Neuronal stem cell (in vitro differentiated cells): ENCODE data around the gene EIF4G3.

Source experiments
- DNase-seq: peaks from one replicate; pipeline ENCODE4 v3.0.0-alpha.2; 2013; ENCODE audit warnings: low spot score
- H2AFZ ChIP-seq: one replicate; pipeline ENCODE4 v1.6.1; 2013; ENCODE audit warnings: mild to moderate bottlenecking, low read length, inconsistent platforms
- H2AK5ac ChIP-seq: 2 replicates; pipeline ENCODE4 v1.6.1; 2013; ENCODE audit warnings: low read depth, mild to moderate bottlenecking, inconsistent platforms, low read length, moderate library complexity, mixed read lengths
- H2BK120ac ChIP-seq: 2 replicates; pipeline ENCODE4 v1.6.1; 2013; ENCODE audit warnings: low read depth, mild to moderate bottlenecking, inconsistent platforms, low read length, moderate library complexity, mixed read lengths
- H2BK12ac ChIP-seq: one replicate; pipeline ENCODE4 v1.6.1; 2013; ENCODE audit warnings: low read length, inconsistent platforms
- H2BK15ac ChIP-seq: 2 replicates; pipeline ENCODE4 v1.6.1; 2013; ENCODE audit warnings: mild to moderate bottlenecking, low read length, inconsistent platforms, mixed read lengths
- H2BK5ac ChIP-seq: one replicate; pipeline ENCODE4 v1.6.1; 2013; ENCODE audit warnings: inconsistent platforms, mild to moderate bottlenecking, low read length, moderate library complexity
- H3K14ac ChIP-seq: one replicate; pipeline ENCODE4 v1.6.1; 2013; ENCODE audit warnings: low read length, inconsistent platforms
- H3K18ac ChIP-seq: 2 replicates; pipeline ENCODE4 v1.6.1; 2013; ENCODE audit warnings: low read length, inconsistent platforms
- H3K23ac ChIP-seq: 2 replicates; pipeline ENCODE4 v1.6.1; 2013; ENCODE audit warnings: low read depth, mild to moderate bottlenecking, mixed read lengths, low read length, inconsistent platforms; ENCODE audit not compliant: poor library complexity
- H3K27ac ChIP-seq: replicated peaks from 3 replicates; pipeline ENCODE4 v1.5.1; 2013; ENCODE audit warnings: low read length, inconsistent platforms
- H3K27me3 ChIP-seq, 3 experiments: 2 replicates each; pipeline ENCODE4 v1.6.1; 2013; ENCODE audit warnings: low read length in 3 of 3, mild to moderate bottlenecking in 2 of 3, inconsistent platforms in 1 of 3, low read depth in 1 of 3, mixed read lengths in 1 of 3, moderate library complexity in 1 of 3; ENCODE audit not compliant: control insufficient read depth in 3 of 3, insufficient read depth in 3 of 3
- H3K36me3 ChIP-seq, 2 donors: replicated peaks in 1 of 2; 2 replicates each; pipeline ENCODE4 v1.6.1; 2013; ENCODE audit warnings: low read length in 2 of 2; ENCODE audit not compliant: control insufficient read depth in 2 of 2, insufficient read depth in 2 of 2
- H3K4ac ChIP-seq: 2 replicates; pipeline ENCODE4 v1.6.1; 2013; ENCODE audit warnings: inconsistent platforms, mild to moderate bottlenecking, low read length, moderate library complexity
- H3K4me1 ChIP-seq, 2 donors: 1 replicate in 1 of 2; 2 replicates in 1 of 2; pipeline ENCODE4 v1.6.1; 2013; ENCODE audit warnings: low read length in 2 of 2, low read depth in 1 of 2; ENCODE audit not compliant: control insufficient read depth in 2 of 2, insufficient read depth in 1 of 2
- H3K4me2 ChIP-seq: one replicate; pipeline ENCODE4 v1.6.1; 2013; ENCODE audit warnings: mild to moderate bottlenecking, low read length, inconsistent platforms; ENCODE audit not compliant: insufficient read depth, poor library complexity, severe bottlenecking
- H3K4me3 ChIP-seq, 2 donors: 2 replicates each; pipeline ENCODE4 v1.5.1; 2013; ENCODE audit warnings: low read length in 2 of 2, mild to moderate bottlenecking in 2 of 2, inconsistent platforms in 1 of 2, moderate library complexity in 1 of 2
- H3K79me1 ChIP-seq: one replicate; pipeline ENCODE4 v1.6.1; 2013; ENCODE audit warnings: low read depth, mild to moderate bottlenecking, inconsistent platforms, low read length, moderate library complexity
- H3K9ac ChIP-seq: one replicate; pipeline ENCODE4 v1.6.1; 2013; ENCODE audit warnings: mild to moderate bottlenecking, low read depth, low read length, inconsistent platforms; ENCODE audit not compliant: poor library complexity
- H3K9me3 ChIP-seq, 2 donors: replicated peaks in 1 of 2; 2 replicates each; pipeline versions ENCODE3 to v1.6.1; 2013; ENCODE audit warnings: low read length in 2 of 2, mild to moderate bottlenecking in 2 of 2, inconsistent platforms in 1 of 2, low read depth in 1 of 2, mixed read lengths in 1 of 2, moderate library complexity in 1 of 2; ENCODE audit not compliant: control insufficient read depth in 2 of 2, insufficient read depth in 1 of 2
- H4K8ac ChIP-seq: one replicate; pipeline ENCODE4 v1.6.1; 2013; ENCODE audit warnings: low read depth, mild to moderate bottlenecking, inconsistent platforms, low read length, moderate library complexity
- H4K91ac ChIP-seq: one replicate; pipeline ENCODE4 v1.6.1; 2013; ENCODE audit warnings: low read length, low read depth, mild to moderate bottlenecking, inconsistent platforms; ENCODE audit not compliant: poor library complexity
- WGBS, 2 donors: extraction: QIAGEN DNeasy Blood & Tissue Kit; methylation state at CpG; one replicate each; pipeline ENCODE4 v1.1.7; 2013; ENCODE audit warnings: missing lambda C conversion rate in 2 of 2, mixed read lengths in 1 of 2; ENCODE audit not compliant: insufficient read length in 2 of 2, insufficient replicate concordance in 1 of 2; ENCODE audit errors: extremely low coverage in 2 of 2; 5-methylcytosine and 5-hydroxymethylcytosine counted together

The EIF4G3 gene

DNA sequence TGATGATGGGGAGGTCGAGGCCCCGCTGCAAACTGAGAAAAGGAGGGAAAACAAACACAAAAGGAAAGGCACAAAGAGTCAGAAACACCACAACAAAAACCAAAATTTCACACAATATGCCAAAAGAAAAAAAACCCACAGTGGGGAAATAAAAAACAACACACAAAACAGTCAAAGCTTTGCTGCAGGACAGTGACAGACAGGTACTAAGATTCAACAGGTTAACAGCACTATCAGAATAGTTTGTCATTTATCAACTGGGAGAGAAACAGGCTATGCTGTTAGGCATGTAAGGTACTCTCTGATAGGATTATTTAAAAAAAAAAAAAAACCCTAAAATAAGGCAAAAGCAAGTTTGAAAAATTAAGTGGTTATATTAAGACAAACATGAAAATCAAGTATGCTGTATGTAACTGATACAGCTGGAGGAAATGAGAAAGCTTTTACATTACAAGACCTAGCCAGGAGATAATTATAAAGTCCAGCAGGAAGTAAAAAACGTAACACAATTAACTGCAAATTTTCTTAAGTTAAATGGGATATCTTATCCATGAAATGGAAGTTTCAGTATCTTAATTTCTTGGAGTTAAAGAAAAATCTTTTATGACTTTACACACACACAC lies 179.0 kb downstream of the EIF4G3 start:
- Histone ChIP-seq H3K79me1 (no peaks in the 10 kb centered on the region), H3K27me3 (no peaks in the 10 kb centered on the region), H3K4me2 (no peak overlapping the region), H3K9ac (no peak overlapping the region), H2AFZ (no peak overlapping the region), H4K91ac (no peak overlapping the region), H3K4me3 (no peak overlapping the region), H3K23ac (no peak overlapping the region), H3K14ac (no peak overlapping the region), H2AK5ac (no peak overlapping the region), H2BK120ac (no peak overlapping the region), H2BK12ac (no peak overlapping the region), H3K4me1 (peaks cover 4 to 16% of the 10 kb centered on the region in 2 donors), H2BK5ac (no peak overlapping the region), H3K18ac (no peak overlapping the region), H3K4ac (no peak overlapping the region), H4K8ac (no peak overlapping the region), H3K36me3 (peaks cover 0 to 12% of the 10 kb centered on the region in 2 donors), H3K9me3 (no peaks in the 10 kb centered on the region), H3K27ac (no peak overlapping the region), H2BK15ac (no peak overlapping the region)
- no peak for DNase-seq
- WGBS, 2 donors = no CpG with 5 or more reads among the region's 3 CpGs

DNA sequence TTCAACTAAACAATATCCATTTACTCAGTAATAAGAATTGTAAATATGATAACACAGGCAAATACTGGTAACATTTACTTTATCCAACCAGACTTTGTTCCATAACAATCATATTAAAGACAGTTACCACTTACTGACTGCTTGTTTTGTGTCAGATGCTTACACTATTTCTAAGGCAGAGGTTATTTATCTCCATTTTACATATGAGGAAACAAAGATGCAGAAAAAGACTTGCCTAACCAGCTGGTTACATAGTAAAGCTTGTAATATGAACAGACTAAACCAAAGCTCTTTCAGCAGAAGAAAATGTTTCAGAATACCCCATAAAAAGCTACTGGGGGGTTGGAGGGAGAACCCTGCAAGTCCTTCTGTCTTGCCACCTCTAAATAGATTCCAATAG lies 180.1 kb downstream of the EIF4G3 start:
- Histone ChIP-seq H2BK120ac (no peak overlapping the region), H3K4me2 (no peak overlapping the region), H3K4me3 (no peak overlapping the region), H3K9me3 (no peaks in the 10 kb centered on the region), H2AFZ (no peak overlapping the region), H3K18ac (no peak overlapping the region), H3K27me3 (no peaks in the 10 kb centered on the region), H3K36me3 (peaks cover 0 to 5% of the 10 kb centered on the region in 2 donors), H3K9ac (no peak overlapping the region), H3K23ac (no peak overlapping the region), H4K8ac (no peak overlapping the region), H2AK5ac (no peak overlapping the region), H2BK12ac (no peak overlapping the region), H2BK5ac (no peak overlapping the region), H4K91ac (no peak overlapping the region), H3K79me1 (no peaks in the 10 kb centered on the region), H3K4me1 (peaks cover 4 to 20% of the 10 kb centered on the region in 2 donors), H2BK15ac (no peak overlapping the region), H3K4ac (no peak overlapping the region), H3K14ac (no peak overlapping the region), H3K27ac (no peak overlapping the region)
- no peak for DNase-seq

DNA sequence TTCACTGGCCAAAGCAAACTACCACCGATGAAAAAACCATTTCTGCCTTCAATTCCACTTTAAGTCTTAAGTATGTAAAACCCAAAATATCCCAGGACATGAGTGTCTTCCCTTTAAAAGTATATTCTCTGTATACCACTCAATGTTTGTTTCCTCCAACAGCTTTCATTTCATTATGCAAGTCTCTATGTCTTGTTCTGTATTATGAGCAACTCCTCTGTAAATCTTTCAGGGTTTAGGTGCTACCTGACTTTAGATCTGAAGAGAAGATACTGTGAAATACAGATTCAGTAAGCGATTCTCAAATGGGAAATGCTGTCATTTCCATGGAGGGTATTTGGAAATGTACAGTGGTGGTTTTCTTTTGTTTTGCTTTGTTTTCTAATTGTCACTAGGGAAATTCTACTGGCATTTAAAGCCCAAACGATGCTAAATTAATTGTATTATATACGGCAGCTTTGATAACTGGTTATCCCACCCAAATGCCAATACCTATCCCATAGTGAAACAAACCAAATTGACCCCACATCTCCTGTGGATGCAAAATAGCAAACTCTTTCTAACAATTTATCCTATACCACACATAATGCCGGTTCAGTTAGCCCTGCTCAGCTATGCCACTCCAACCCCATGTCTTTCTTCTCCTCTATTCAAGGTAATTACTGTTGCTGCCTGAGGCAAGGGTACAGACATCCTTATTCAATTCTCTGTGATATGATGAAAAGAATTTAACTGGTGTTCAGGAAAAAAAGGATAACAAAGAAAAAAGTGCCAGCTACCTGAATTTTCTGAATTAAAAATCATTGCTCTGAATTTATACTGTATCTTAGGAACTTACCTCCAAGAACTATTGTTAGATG lies 182.8 kb downstream of the EIF4G3 start:
- no peak for DNase-seq
- Histone ChIP-seq H4K91ac (no peak overlapping the region), H3K79me1 (no peaks in the 10 kb centered on the region), H3K23ac (no peak overlapping the region), H3K4me3 (no peak overlapping the region), H4K8ac (no peak overlapping the region), H2BK120ac (no peak overlapping the region), H3K4me1 (peaks cover 2 to 20% of the 10 kb centered on the region in 2 donors), H2BK5ac (no peak overlapping the region), H2BK15ac (no peak overlapping the region), H3K4me2 (no peak overlapping the region), H2AK5ac (no peak overlapping the region), H3K27me3 (no peaks in the 10 kb centered on the region), H3K4ac (no peak overlapping the region), H3K18ac (no peak overlapping the region), H3K36me3 (no peaks in the 10 kb centered on the region), H3K14ac (no peak overlapping the region), H3K9me3 (no peaks in the 10 kb centered on the region), H3K27ac (no peak overlapping the region), H3K9ac (no peak overlapping the region), H2AFZ (no peak overlapping the region), H2BK12ac (no peak overlapping the region)
- no CpG with 5 or more reads among the region's 5 CpGs for WGBS, 2 donors

DNA sequence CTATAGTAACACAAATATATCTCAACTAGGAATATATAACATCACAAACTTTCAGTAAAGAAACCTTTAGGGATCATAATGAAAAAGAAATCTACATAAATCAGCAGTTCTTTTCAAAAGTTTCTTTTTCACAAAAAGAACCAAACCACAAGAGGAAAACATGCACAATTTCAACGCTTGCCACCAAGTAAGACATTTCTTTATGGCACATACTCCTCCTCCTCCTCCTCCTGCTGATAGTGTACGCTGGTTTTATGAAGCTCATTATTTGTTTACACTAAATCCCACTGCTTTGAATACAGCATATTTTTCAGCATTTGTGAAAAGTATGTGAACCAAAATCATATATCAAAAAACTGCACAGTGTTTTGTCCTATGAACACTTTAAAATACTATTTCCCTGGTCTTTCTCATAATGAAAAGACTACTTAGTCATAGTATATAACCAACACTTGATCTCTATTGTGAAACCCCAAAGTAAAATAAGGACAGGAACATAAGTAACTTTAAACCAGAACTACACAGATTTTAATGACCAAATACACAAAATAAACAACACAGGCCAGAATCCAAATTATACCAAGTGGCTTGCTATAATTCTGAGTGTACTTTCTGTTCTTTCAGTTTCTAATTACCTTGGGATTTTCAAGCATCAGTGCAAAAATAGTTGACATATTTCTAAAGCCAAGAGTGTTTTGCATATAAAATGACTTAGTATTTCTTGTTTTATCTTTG lies 184.2 kb downstream of the EIF4G3 start:
- Histone ChIP-seq H3K4me3 (no peak overlapping the region), H3K14ac (no peak overlapping the region), H3K9ac (no peak overlapping the region), H3K27ac (no peak overlapping the region), H2BK5ac (no peak overlapping the region), H4K91ac (no peak overlapping the region), H3K4me1 (peaks cover 2 to 20% of the 10 kb centered on the region in 2 donors), H3K4me2 (no peak overlapping the region), H2BK15ac (no peak overlapping the region), H3K4ac (no peak overlapping the region), H3K9me3 (no peaks in the 10 kb centered on the region), H3K36me3 (no peaks in the 10 kb centered on the region), H3K18ac (no peak overlapping the region), H3K27me3 (no peaks in the 10 kb centered on the region), H3K23ac (no peak overlapping the region), H4K8ac (no peak overlapping the region), H2BK120ac (no peak overlapping the region), H2AFZ (no peak overlapping the region), H2AK5ac (no peak overlapping the region), H3K79me1 (no peaks in the 10 kb centered on the region), H2BK12ac (no peak overlapping the region)
- DNase-seq = no peak
- no CpG with 5 or more reads among the region's 2 CpGs for WGBS, 2 donors
